ENCODE results near the gene TRPV2. TPM values are rescaled to one million over a fixed set of nuclear protein-coding genes. Genes with fewer than 3 reads are reported as not detected.

Gene TRPV2
- total and polyA plus RNA-seq, 10 of the 15 experiments (the other 5 are each of a cell fraction or from before 2014, with no cell fraction given): 8.9 to 94.4 (median 54.1) TPM

- no TSS peak for BruUV-seq (replicated peaks)
- Histone ChIP-seq H3K4me3 (no peak overlapping the region), H3K4me2 (ENCODE audit: control insufficient read depth, insufficient read depth) (no peak overlapping the region), H4K20me1 (ENCODE audit: control insufficient read depth, insufficient read depth) (no peaks in the 10 kb centered on the region), H3K27ac (ENCODE audit: control insufficient read depth, insufficient read depth) (no peak overlapping the region), H3K36me3 (ENCODE audit: control insufficient read depth in 2 of 2, insufficient read depth in 2 of 2, low read length in 1 of 2) (no peaks in the 10 kb centered on the region; a peak in 1 of 4 replicates), H2AFZ (ENCODE audit: control insufficient read depth, low read depth, low read length) (no peak overlapping the region), H3K9me3 (replicated peaks; ENCODE audit: control insufficient read depth, insufficient read depth, low read length) (no peaks in the 10 kb centered on the region), H3K27me3 (replicated peaks in 1 of 2; ENCODE audit: control insufficient read depth in 2 of 2, insufficient read depth in 2 of 2, low read length in 1 of 2) (no peaks in the 10 kb centered on the region), H3K4me1 (ENCODE audit: control insufficient read depth, insufficient read depth, low read length) (no peaks in the 10 kb centered on the region), H3K79me2 (ENCODE audit: control insufficient read depth, insufficient read depth, low read length) (no peaks in the 10 kb centered on the region), H3K9ac (ENCODE audit: control insufficient read depth, insufficient read depth, low read length) (no peak overlapping the region)
- ChIA-PET CTCF (no interaction called here), RAD21 (ENCODE audit: unreplicated experiment) (no interaction called here), POLR2A (no interaction called here), SMC1A (ENCODE audit: uncharacterized antibody, unreplicated experiment) (no interaction called here)
- FAIRE-seq (no peak), ATAC-seq (no peak), DNase-seq (ENCODE audit: low read depth, low spot score) (no peak)
- intact Hi-C loops (cut with micrococcal nuclease; ENCODE audit: unreplicated experiment) (no loop called here), in situ Hi-C loops (cut with MboI) (no loop called here)
- 92% methylated on average over 11 of the region's 11 CpGs for WGBS (ENCODE audit: insufficient coverage, insufficient replicate concordance, low lambda C conversion rate, missing lambda C conversion rate)
- TF ChIP-seq MTA3 (IDR thresholded peaks at IDR 0.05; ENCODE audit: borderline replicate concordance, low read length) (no peak), NR2C1 (IDR thresholded peaks at IDR 0.05) (no peak), ZNF24 (IDR thresholded peaks at IDR 0.05) (no peak), TBL1XR1 (IDR thresholded peaks at IDR 0.05; ENCODE audit: low read depth, low read length) (no peak), ZBTB33 (IDR thresholded peaks at IDR 0.05) (no peak), CHD4 (IDR thresholded peaks at IDR 0.05) (no peak), CTCF (IDR thresholded peaks at IDR 0.05 in 2 of 3, conservative IDR thresholded peaks at IDR 0.05 in 1 of 3; ENCODE audit: control insufficient read depth in 2 of 3, extremely low read depth in 1 of 3, insufficient read depth in 1 of 3, low read depth in 3 of 3, low read length in 3 of 3) (no peak), ZBED1 (IDR thresholded peaks at IDR 0.05; ENCODE audit: borderline replicate concordance) (no peak), ZNF274 (IDR thresholded peaks at IDR 0.05; ENCODE audit: insufficient read depth, insufficient read length) (no peak), ZBTB11 (CRISPR knock-in tag; IDR thresholded peaks at IDR 0.05) (no peak), E2F4 (IDR thresholded peaks at IDR 0.05; ENCODE audit: low read depth, low read length) (no peak), RAD51 (IDR thresholded peaks at IDR 0.05) (no peak), BRCA1 (IDR thresholded peaks at IDR 0.05; ENCODE audit: low read depth, low read length) (no peak)
- TF ChIP-seq, protein P1, sequence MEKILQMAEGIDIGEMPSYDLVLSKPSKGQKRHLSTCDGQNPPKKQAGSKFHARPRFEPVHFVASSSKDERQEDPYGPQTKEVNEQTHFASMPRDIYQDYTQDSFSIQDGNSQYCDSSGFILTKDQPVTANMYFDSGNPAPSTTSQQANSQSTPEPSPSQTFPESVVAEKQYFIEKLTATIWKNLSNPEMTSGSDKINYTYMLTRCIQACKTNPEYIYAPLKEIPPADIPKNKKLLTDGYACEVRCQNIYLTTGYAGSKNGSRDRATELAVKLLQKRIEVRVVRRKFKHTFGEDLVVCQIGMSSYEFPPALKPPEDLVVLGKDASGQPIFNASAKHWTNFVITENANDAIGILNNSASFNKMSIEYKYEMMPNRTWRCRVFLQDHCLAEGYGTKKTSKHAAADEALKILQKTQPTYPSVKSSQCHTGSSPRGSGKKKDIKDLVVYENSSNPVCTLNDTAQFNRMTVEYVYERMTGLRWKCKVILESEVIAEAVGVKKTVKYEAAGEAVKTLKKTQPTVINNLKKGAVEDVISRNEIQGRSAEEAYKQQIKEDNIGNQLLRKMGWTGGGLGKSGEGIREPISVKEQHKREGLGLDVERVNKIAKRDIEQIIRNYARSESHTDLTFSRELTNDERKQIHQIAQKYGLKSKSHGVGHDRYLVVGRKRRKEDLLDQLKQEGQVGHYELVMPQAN (conservative IDR thresholded peaks at IDR 0.05): no peak
Measured at GRCh38 chr17:16459271-16459670, 43.9 kb downstream of the TRPV2 start.

Measured in GM12878 (cell line).